H1 (cell line): ENCODE results near the gene MPPE1. TPM values are rescaled to one million over a fixed set of nuclear protein-coding genes. Genes with fewer than 3 reads are reported as not detected.

Experiments used
- ATF2 ChIP-seq: IDR thresholded peaks from 2 replicates; pipeline ENCODE4 v1.6.1; 2012; ENCODE audit warnings: low read length, inconsistent platforms
- ATF3 ChIP-seq: IDR thresholded peaks from 2 replicates; pipeline ENCODE4 v1.6.1; 2011; ENCODE audit warnings: low read depth, mild to moderate bottlenecking, low read length; ENCODE audit not compliant: insufficient read depth
- BACH1 ChIP-seq: IDR thresholded peaks from 2 replicates; pipeline ENCODE4 v1.6.1; 2012; ENCODE audit warnings: low read length, improper control_type of control experiment
- BRCA1 ChIP-seq: IDR thresholded peaks from 2 replicates; pipeline ENCODE4 v1.6.1; 2012; ENCODE audit warnings: low read depth, low read length, improper control_type of control experiment
- CBX5 ChIP-seq: fragments of 300-800, 300-1000 bp; sonication (generic); IDR thresholded peaks from 2 replicates; pipeline ENCODE4 v1.7.1; 2016; ENCODE audit warnings: antibody characterized with exemption, low read length, low read depth
- CHD2 ChIP-seq: IDR thresholded peaks from 2 replicates; pipeline ENCODE4 v1.6.1; 2012; ENCODE audit warnings: low read length, improper control_type of control experiment
- EZH2 ChIP-seq: fragments of 200-600 bp; sonication (generic); IDR thresholded peaks from 2 replicates; pipeline ENCODE4 v1.7.1; 2012; ENCODE audit warnings: low read depth, mild to moderate bottlenecking, moderate library complexity, low read length, inconsistent platforms; ENCODE audit not compliant: severe bottlenecking
- GTF2F1 ChIP-seq: IDR thresholded peaks from 2 replicates; pipeline ENCODE4 v1.6.1; 2012; ENCODE audit warnings: low read depth, low read length, improper control_type of control experiment, borderline replicate concordance
- JUND ChIP-seq: IDR thresholded peaks from 2 replicates; pipeline ENCODE4 v1.6.1; 2011; ENCODE audit warnings: mild to moderate bottlenecking, improper control_type of control experiment, low read length
- KDM1A ChIP-seq: fragments of 200-600, 300-600 bp; sonication (generic); IDR thresholded peaks from 2 replicates; pipeline ENCODE4 v1.7.1; 2016; ENCODE audit warnings: mild to moderate bottlenecking, low read length, borderline replicate concordance
- KDM5A ChIP-seq: fragments of 200-600 bp; IDR thresholded peaks from 2 replicates; pipeline ENCODE4 v1.7.1; 2012; ENCODE audit warnings: mild to moderate bottlenecking, low read length, inconsistent platforms, mixed read lengths
- MAFK ChIP-seq: IDR thresholded peaks from 2 replicates; pipeline ENCODE4 v1.6.1; 2012; ENCODE audit warnings: low read depth, mild to moderate bottlenecking, improper control_type of control experiment, low read length
- RAD21 ChIP-seq, 2 experiments: IDR thresholded peaks in 1 of 2; conservative IDR thresholded peaks in 1 of 2; 2 replicates each; pipeline ENCODE4 v1.6.1; 2011; ENCODE audit warnings: low read depth in 2 of 2, low read length in 2 of 2, improper control_type of control experiment in 1 of 2, inconsistent platforms in 1 of 2, mild to moderate bottlenecking in 1 of 2, moderate library complexity in 1 of 2
- RXRA ChIP-seq: IDR thresholded peaks from 2 replicates; pipeline ENCODE4 v1.6.1; 2011; ENCODE audit warnings: low read depth, mild to moderate bottlenecking, low read length, moderate library complexity; ENCODE audit not compliant: insufficient read depth
- SIN3A ChIP-seq, 2 experiments: IDR thresholded peaks in 1 of 2; conservative IDR thresholded peaks in 1 of 2; 2 replicates each; pipeline ENCODE4 v1.6.1; 2011 to 2012; ENCODE audit warnings: low read length in 2 of 2, improper control_type of control experiment in 1 of 2, low read depth in 1 of 2, mild to moderate bottlenecking in 1 of 2
- SIRT6 ChIP-seq: IDR thresholded peaks from one replicate; pipeline ENCODE4 v1.7.1; 2012; ENCODE audit warnings: low read length, inconsistent platforms
- SIX5 ChIP-seq: IDR thresholded peaks from 2 replicates; pipeline ENCODE4 v1.6.1; 2011; ENCODE audit warnings: mild to moderate bottlenecking, low read depth, low read length
- SP1 ChIP-seq: IDR thresholded peaks from 2 replicates; pipeline ENCODE4 v1.6.1; 2011; ENCODE audit warnings: low read depth, low read length
- SUZ12 ChIP-seq: fragments of 200-600 bp; sonication (generic); IDR thresholded peaks from 2 replicates; pipeline ENCODE4 v1.6.1; 2012; ENCODE audit warnings: mild to moderate bottlenecking, inconsistent platforms, low read length, moderate library complexity, mixed read lengths
- TAF7 ChIP-seq: optimal IDR thresholded peaks from 2 replicates; pipeline ENCODE3; 2011; ENCODE audit warnings: low read depth, mild to moderate bottlenecking, inconsistent platforms, low read length, moderate library complexity, borderline replicate concordance
- ZNF274 ChIP-seq: IDR thresholded peaks from 2 replicates; pipeline ENCODE4 v1.7.0; 2012; ENCODE audit warnings: low read length, borderline replicate concordance; ENCODE audit errors: extremely low read depth
- polyA plus RNA-seq, 7 experiments: library from polyadenylated mRNA; depleted of rRNA in 3 of 7; stranded (reverse) in 5 of 7; unstranded in 2 of 7; fragments of >200 nt in 5 of 7; fragments of 200-250 nt in 2 of 7; gene quantifications; 1 replicate in 5 of 7; 2 replicates in 1 of 7; 4 replicates in 1 of 7; pipeline versions ENCODE4 v1.2.1 to v1.2.3, GENCODE V29; 2011 to 2013; ENCODE audit warnings: missing spikeins in 2 of 7, mixed read lengths in 2 of 7
- total RNA-seq: library from RNA; stranded (reverse); fragmentation: NEBNext Ultra II Directional; extraction: Animal tissue kit (Norgen Biotek cat#: 25700); gene quantifications from 2 replicates; pipeline ENCODE4 v1.2.1, GENCODE V29; 2021

Gene MPPE1
- total and polyA plus RNA-seq, 2 of the 8 experiments (the other 6 are each of a cell fraction or from before 2014, with no cell fraction given), result 13.7 to 20.9 TPM

GRCh38 chr18:11947214-11948191, 39.4 kb upstream of the MPPE1 start (continued):
- TF ChIP-seq CHD2 (no peak), ATF3 (no peak), RXRA (peak; percentile 96), MAFK (peak; percentile 97), TAF7 (no peak), SIN3A (conservative IDR thresholded peaks at IDR 0.05 in 1 of 2, IDR thresholded peaks at IDR 0.05 in 1 of 2; ENCODE audit: low read depth in 1 of 2, low read length in 2 of 2) (peak in 1 of 2 experiments; percentile 57; a peak in 2 of 4 replicates), BRCA1 (no peak), EZH2 (no peak), BACH1 (peak; percentile 98), CBX5 (no peak), SP1 (peak; percentile 60; the same call in 1 of the 2 replicates), SIX5 (no peak), GTF2F1 (no peak), RAD21 (IDR thresholded peaks at IDR 0.05 in 1 of 2, conservative IDR thresholded peaks at IDR 0.05 in 1 of 2; ENCODE audit: low read depth in 2 of 2, low read length in 2 of 2) (no peak; a peak in 1 of 4 replicates), ZNF274 (no peak), ATF2 (no peak), JUND (no peak), KDM1A (no peak), SUZ12 (no peak), KDM5A (no peak), SIRT6 (no peak)
